Fibroblast of pulmonary artery (primary cell): ENCODE measurements around the gene SMR3A.

ENCODE experiments used
- DNase-seq: peaks from one replicate; pipeline ENCODE4 v3.0.0-alpha.2; 2010; ENCODE audit warnings: low read depth
- H3K4me3 ChIP-seq: replicated peaks from 2 replicates; pipeline ENCODE4 v1.5.1; 2011; ENCODE audit warnings: low read depth, mild to moderate bottlenecking, control low read depth, low read length, moderate library complexity
- CTCF ChIP-seq: IDR thresholded peaks from 2 replicates; pipeline ENCODE4 v1.5.1; 2011; ENCODE audit warnings: mild to moderate bottlenecking, control low read depth, low read length, inconsistent platforms; ENCODE audit errors: missing control alignments

The SMR3A gene

GRCh38 chr4:70356185-70356584, 4.4 kb upstream of the SMR3A start:
- DNase-seq: no peak
- no peak overlapping the region for H3K4me3 ChIP-seq
- no peak for TF ChIP-seq CTCF

GRCh38 chr4:70359115-70359661, 1.4 kb upstream of the SMR3A start:
- H3K4me3 ChIP-seq: no peak overlapping the region
- no peak for TF ChIP-seq CTCF
- no peak for DNase-seq

GRCh38 chr4:70364002-70364401, 3.4 kb downstream of the SMR3A start:
- H3K4me3 ChIP-seq: no peak overlapping the region
- TF ChIP-seq CTCF: no peak
- no peak for DNase-seq

GRCh38 chr4:70365479-70365878, 4.9 kb downstream of the SMR3A start:
- no peak for DNase-seq
- no peak overlapping the region for H3K4me3 ChIP-seq
- no peak for TF ChIP-seq CTCF

- H3K4me3 ChIP-seq: no peak overlapping the region
- no peak for DNase-seq
- TF ChIP-seq CTCF: no peak
These were observed 7.3 kb downstream of the SMR3A start for GRCh38 chr4:70367813-70368212.

- no peak for TF ChIP-seq CTCF
- no peak for DNase-seq
- no peak overlapping the region for H3K4me3 ChIP-seq
These were observed 11.4 kb downstream of the SMR3A start for GRCh38 chr4:70371987-70372386.

GRCh38 chr4:70372760-70373159, 12.2 kb downstream of the SMR3A start:
- no peak for TF ChIP-seq CTCF
- H3K4me3 ChIP-seq: no peak overlapping the region
- no peak for DNase-seq
